PC-9 (cell line): Measurements from ENCODE around the gene PAQR4. TPM values are rescaled to one million over a fixed set of nuclear protein-coding genes. Genes with fewer than 3 reads are reported as not detected.

Experiments used
- Bru-seq: library from RNA; stranded (reverse); fragments of 400-500 nt; gene quantifications from one replicate; lab custom pipeline; 2021; lab: Mats Ljungman, UMichigan
- BruChase-seq, 2 experiments: library from RNA; stranded (reverse); fragments of 400-500 nt; gene quantifications; one replicate each; lab custom pipeline; 2021; lab: Mats Ljungman, UMichigan
- BruUV-seq: library from RNA; stranded (reverse); fragments of 400-500 nt; replicated peaks from 2 replicates; lab custom pipeline; 2021; lab: Mats Ljungman, UMichigan
- CTCF ChIA-PET: fragments of 300-600 bp; sonication (Branson Sonifier 250); formaldehyde crosslinking; loops from one replicate; lab custom pipeline; 2022; ENCODE audit warnings: antibody characterized with exemption; lab: Charles Lee
- POLR2A ChIA-PET: fragments of 300-600 bp; sonication (Branson Sonifier 250); formaldehyde crosslinking; loops from one replicate; lab custom pipeline; 2022; ENCODE audit warnings: antibody characterized with exemption; ENCODE audit not compliant: unreplicated experiment; lab: Charles Lee
- DNase-seq, 2 experiments: peaks; one replicate each; pipeline versions ENCODE4 v3.0.0 to v3.0.0-alpha.2; 2015 to 2022; ENCODE audit warnings: mixed read lengths in 1 of 2
- H2AFZ ChIP-seq: fragments of 200-600 bp; sonication (generic); 2 replicates; pipeline ENCODE4 v1.8.1; 2017; ENCODE audit warnings: antibody characterized with exemption
- H3F3A ChIP-seq: fragments of 200-600 bp; sonication (generic); 2 replicates; pipeline ENCODE4 v1.8.1; 2017; ENCODE audit warnings: antibody characterized with exemption, mild to moderate bottlenecking, low read depth; ENCODE audit not compliant: insufficient read depth
- H3K27ac ChIP-seq: fragments of 200-600 bp; sonication (generic); 2 replicates; pipeline ENCODE4 v1.6.1; 2016; ENCODE audit warnings: mixed run types
- H3K27me3 ChIP-seq: fragments of 200-600 bp; sonication (generic); 2 replicates; pipeline ENCODE4 v1.6.1; 2016; ENCODE audit warnings: low read depth, mixed run types; ENCODE audit not compliant: insufficient read depth
- H3K36me3 ChIP-seq: fragments of 200-600 bp; sonication (generic); 2 replicates; pipeline ENCODE4 v1.6.1; 2016; ENCODE audit warnings: low read depth, mixed run types
- H3K4me1 ChIP-seq: fragments of 200-600 bp; sonication (generic); replicated peaks from 2 replicates; pipeline ENCODE4 v1.6.1; 2016; ENCODE audit warnings: mixed run types; ENCODE audit not compliant: insufficient read depth
- H3K4me2 ChIP-seq: fragments of 200-600 bp; sonication (generic); 2 replicates; pipeline ENCODE4 v1.6.1; 2017; ENCODE audit warnings: mixed run types
- H3K4me3 ChIP-seq: fragments of 200-600 bp; sonication (generic); 2 replicates; pipeline ENCODE4 v1.6.1; 2016; ENCODE audit warnings: mixed run types
- H3K79me2 ChIP-seq: fragments of 200-600 bp; sonication (generic); 2 replicates; pipeline ENCODE4 v1.6.1; 2017; ENCODE audit warnings: low read depth, mixed run types
- H3K9me2 ChIP-seq: fragments of 200-600 bp; sonication (generic); 2 replicates; pipeline ENCODE4 v1.8.1; 2017; ENCODE audit warnings: mild to moderate bottlenecking; ENCODE audit not compliant: insufficient read depth
- H3K9me3 ChIP-seq: fragments of 200-600 bp; sonication (generic); 2 replicates; pipeline ENCODE4 v1.8.1; 2016; ENCODE audit warnings: low read depth; ENCODE audit not compliant: insufficient read depth
- H4K20me1 ChIP-seq: fragments of 200-600 bp; sonication (generic); 2 replicates; pipeline ENCODE4 v1.8.1; 2017; ENCODE audit not compliant: insufficient read depth
- CTCF ChIP-seq: fragments of 200-600 bp; sonication (generic); conservative IDR thresholded peaks from 2 replicates; pipeline ENCODE4 v1.6.1; 2017; ENCODE audit warnings: mixed run types, antibody characterized with exemption, mild to moderate bottlenecking, moderate library complexity
- EZH2 ChIP-seq: fragments of 200-600 bp; sonication (generic); IDR thresholded peaks from 2 replicates; pipeline ENCODE4 v1.8.0; 2017; ENCODE audit warnings: antibody characterized with exemption, low read depth
- intact Hi-C: fragments of 100-400 bp; cut with micrococcal nuclease; formaldehyde crosslinking; loops from one replicate; pipeline ENCODE4 v1.10.0; 2022; ENCODE audit not compliant: unreplicated experiment
- long read RNA-seq: library from polyadenylated mRNA; stranded (forward); transcript quantifications from one replicate; pipeline ENCODE4 v2.0.0, GENCODE V29; 2022
- total RNA-seq: library from RNA; stranded (reverse); gene quantifications from 2 replicates; pipeline ENCODE4 v1.2.3, GENCODE V29; 2021

The PAQR4 gene
- total RNA-seq, result 33.6 and 40.7 TPM in 2 replicates
- Bru-seq, nascent RNA, result percentile 63 among the genes with signal in this experiment
- BruChase-seq, experiment 1, labeled RNA remaining after a 2-hour chase, result percentile 69 among the genes with signal in this experiment
- BruChase-seq, experiment 2, labeled RNA remaining after a 6-hour chase, result percentile 92 among the genes with signal in this experiment
- long read RNA-seq, transcript PAQR4-204 (2 exons, 869 nt), result minor isoform, 7 of 76 reads
- long read RNA-seq, transcript PAQR4-202 (3 exons, 2,793 nt), result major isoform, 48 of 76 reads
- long read RNA-seq, partial matches to known transcripts, result 0 of 76 reads
- long read RNA-seq, other reads (novel, unspliced or antisense), result 19 of 76 reads

DNA sequence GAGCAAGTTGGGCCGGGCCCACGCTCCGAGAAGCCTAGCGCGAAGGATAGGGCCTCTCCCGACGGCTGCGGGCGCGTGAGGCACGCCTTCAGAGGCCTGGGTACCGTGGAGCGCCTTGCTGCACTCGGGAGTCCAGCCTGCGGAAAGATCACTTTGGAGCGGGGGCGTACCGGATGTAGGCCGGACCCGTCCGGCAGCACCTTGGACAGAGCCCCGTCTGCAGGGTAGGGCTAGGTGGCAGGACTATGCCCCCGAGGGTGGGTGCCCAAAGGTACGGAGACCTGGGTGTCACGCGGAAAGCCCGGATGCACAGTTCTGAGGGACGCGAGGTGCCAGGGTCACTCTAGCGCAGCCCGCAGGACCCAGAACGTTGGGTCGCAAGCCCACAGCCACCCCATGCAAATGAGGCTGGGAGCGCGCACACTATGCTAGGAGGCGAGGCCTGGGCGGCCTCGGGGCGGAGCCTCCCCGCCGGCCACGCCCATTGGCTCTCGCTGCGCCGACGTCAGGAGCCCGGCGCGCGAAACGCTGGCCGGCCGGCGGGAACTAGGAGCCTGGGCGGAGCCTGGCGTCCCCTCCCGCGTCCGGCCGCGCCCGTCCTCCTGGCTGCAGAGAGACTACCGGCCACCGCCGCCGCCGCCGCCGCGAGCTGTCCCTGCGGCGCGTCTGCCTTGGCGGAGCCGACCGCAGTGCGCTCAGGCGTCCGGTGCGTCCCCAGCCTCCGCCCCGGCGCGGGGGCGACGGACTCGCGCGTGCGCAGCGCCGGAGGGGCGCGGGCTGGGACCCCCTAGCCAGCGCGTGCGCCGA lies at the start of gene PAQR4:
Gene PAQR4 (plus strand): TSS at position 611 of the 807 bp plus-strand sequence. CDS start 327 bp downstream, outside the sequence.
- peak; percentile 68 to 95 for DNase-seq
- ChIA-PET POLR2A (interaction anchor here (0.6 kb wide), 1 partner anchor 826 kb away, joined by 8 read pairs; no protein-coding TSS in a partner anchor), CTCF (interaction anchor here (0.6 kb wide), 1 partner anchor 56 kb away, joined by 3 read pairs; no protein-coding TSS in a partner anchor)
- Histone ChIP-seq H3K9me3 (no peaks in the 10 kb centered on the region), H3F3A (peaks cover 31% of the 10 kb centered on the region; the same call in 1 of the 2 replicates), H2AFZ (peak within 1 kb of the TSS; percentile 82), H3K79me2 (peaks cover 6% of the 10 kb centered on the region; the same call in 1 of the 2 replicates), H3K27ac (no peak within 1 kb of the TSS), H3K4me3 (peak within 1 kb of the TSS; percentile 77), H4K20me1 (no peaks in the 10 kb centered on the region), H3K27me3 (no peaks in the 10 kb centered on the region), H3K4me1 (peaks cover 5% of the 10 kb centered on the region), H3K9me2 (no peaks in the 10 kb centered on the region), H3K4me2 (peak within 1 kb of the TSS; percentile 96), H3K36me3 (no peaks in the 10 kb centered on the region)
- TF ChIP-seq EZH2 (no peak), CTCF (no peak)
- intact Hi-C loops, result loop anchor here (10.0 kb wide), 1 partner anchor 84 kb away; the partner anchor contains the start of gene FLYWCH2
- no TSS peak for BruUV-seq

DNA sequence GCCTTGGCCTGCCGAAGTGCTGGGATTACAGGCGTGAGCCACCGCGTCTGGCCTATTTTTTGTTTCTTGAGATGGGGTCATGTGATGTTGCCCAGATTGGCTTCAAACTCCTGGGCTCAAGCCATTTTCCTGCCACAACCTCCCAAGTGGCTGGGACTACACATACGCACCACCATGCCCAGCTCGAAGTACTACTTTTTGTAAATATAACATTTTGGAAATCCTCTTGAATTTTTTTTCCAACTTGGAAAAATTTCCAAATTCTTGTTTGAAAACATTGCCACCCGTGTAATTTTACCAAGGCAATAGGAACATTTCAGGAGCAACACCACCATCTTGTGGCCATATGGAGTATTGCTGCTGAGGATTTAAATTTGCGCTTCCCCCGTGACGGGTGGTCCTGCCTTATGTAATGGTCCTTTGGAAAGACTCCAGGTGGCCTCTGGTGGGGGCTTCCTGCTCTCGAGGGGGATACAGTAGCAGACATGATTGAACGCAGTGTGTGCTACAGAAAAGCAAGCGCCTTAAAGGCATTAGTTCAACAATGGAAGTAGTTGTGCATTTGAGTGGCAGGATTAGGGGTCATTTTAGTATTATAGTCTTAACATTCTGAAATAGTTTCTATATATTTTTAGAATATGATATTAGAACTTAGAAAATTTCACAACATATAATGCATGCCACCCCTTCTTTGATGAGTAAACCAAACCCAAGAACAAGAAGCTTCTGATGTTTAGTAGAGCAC lies 49.5 kb upstream of the PAQR4 start:
- H3K79me2 ChIP-seq, result no peaks in the 10 kb centered on the region
- peaks cover 27% of the 10 kb centered on the region for H3F3A ChIP-seq
- no peaks in the 10 kb centered on the region for H3K9me2 ChIP-seq
- intact Hi-C loops, result loop anchor here (2.0 kb wide), 1 partner anchor 45 kb away; no protein-coding TSS in a partner anchor
- peak; percentile 38 to 57 for DNase-seq
- H2AFZ ChIP-seq, result no peak overlapping the region
- no peak overlapping the region for H3K4me3 ChIP-seq
- no peak overlapping the region for H3K27ac ChIP-seq
- no peaks in the 10 kb centered on the region for H3K27me3 ChIP-seq
- H4K20me1 ChIP-seq, result no peaks in the 10 kb centered on the region
- ChIA-PET POLR2A (no interaction called here), CTCF (interaction anchor here (0.7 kb wide), 2 partner anchors 128 to 668 kb away, joined by 3 to 8 read pairs; no protein-coding TSS in a partner anchor)
- no peaks in the 10 kb centered on the region for H3K36me3 ChIP-seq
- H3K9me3 ChIP-seq, result no peaks in the 10 kb centered on the region
- TF ChIP-seq CTCF, result peak; percentile 96
- no peak for TF ChIP-seq EZH2
- peaks cover 18% of the 10 kb centered on the region for H3K4me1 ChIP-seq
- H3K4me2 ChIP-seq, result no peak overlapping the region
- BruUV-seq, result no TSS peak
